GM18505 (cell line): ENCODE measurements around the gene DUSP15.
"Not testable (repeated sequence)": the region's sequence is repeated elsewhere in the genome, so short reads cannot be mapped to it uniquely, and the experiment has no call there.

Source experiments
- ATAC-seq: cut with Tn5 transposase; IDR thresholded peaks from one replicate; pipeline ENCODE4 v1.9.1; 2021; ENCODE audit not compliant: unreplicated experiment
- POLR2A ChIP-seq: IDR thresholded peaks from 4 replicates; pipeline ENCODE4 v1.6.1; 2011; ENCODE audit warnings: borderline replicate concordance; ENCODE audit not compliant: insufficient read depth, insufficient read length; ENCODE audit errors: extremely low read depth

The DUSP15 gene

GRCh38 chr20:31833130-31833930 is 37.0 kb downstream of the DUSP15 start:
- ATAC-seq, result no peak
- no peak for TF ChIP-seq POLR2A

- no peak for ATAC-seq
- no peak for TF ChIP-seq POLR2A
Observed at GRCh38 chr20:31831771-31832306, 38.5 kb downstream of the DUSP15 start.

- no peak for ATAC-seq
- TF ChIP-seq POLR2A, result no peak
Observed at GRCh38 chr20:31831211-31831610, 39.1 kb downstream of the DUSP15 start.

- ATAC-seq, result no peak
Observed at GRCh38 chr20:31830406-31830981, 39.8 kb downstream of the DUSP15 start.

GRCh38 chr20:31829731-31830130 is 40.6 kb downstream of the DUSP15 start:
- no peak for TF ChIP-seq POLR2A
- no peak for ATAC-seq

More at GRCh38 chr20:31830406-31830981, 39.8 kb downstream of the DUSP15 start:
- no peak for TF ChIP-seq POLR2A

GRCh38 chr20:31828016-31828415 is 42.3 kb downstream of the DUSP15 start:
- not testable (repeated sequence) for ATAC-seq

- ATAC-seq, result no peak
- no peak for TF ChIP-seq POLR2A
Observed at GRCh38 chr20:31827059-31827458, 43.3 kb downstream of the DUSP15 start.

GRCh38 chr20:31826074-31826473 is 44.3 kb downstream of the DUSP15 start:
- TF ChIP-seq POLR2A, result no peak

GRCh38 chr20:31824554-31825313 is 45.6 kb downstream of the DUSP15 start:
- ATAC-seq, result no peak
- TF ChIP-seq POLR2A, result no peak

More at GRCh38 chr20:31826074-31826473, 44.3 kb downstream of the DUSP15 start:
- ATAC-seq, result no peak

- TF ChIP-seq POLR2A, result no peak
- no peak for ATAC-seq
Observed at GRCh38 chr20:31824125-31824485, 46.2 kb downstream of the DUSP15 start.

- no peak for ATAC-seq
- no peak for TF ChIP-seq POLR2A
Observed at GRCh38 chr20:31823360-31824124, 46.8 kb downstream of the DUSP15 start.

- peak; percentile 79 for ATAC-seq
- no peak for TF ChIP-seq POLR2A
Observed at GRCh38 chr20:31822421-31823330, 47.7 kb downstream of the DUSP15 start.
